NCI-H2029 treated with DMSO at 0.1 percent for 48 hours (cell line): ENCODE data around the gene C10orf67.

Experiments used
- DNase-seq: peaks from one replicate; lab custom pipeline; 2025; lab: John Stamatoyannopoulos, UW

C10orf67 gene

GRCh38 chr10:23196915-23197314, 147.7 kb downstream of the C10orf67 start:
- DNase-seq = no peak

GRCh38 chr10:23195846-23196600, 148.6 kb downstream of the C10orf67 start:
- no peak for DNase-seq

GRCh38 chr10:23194966-23195845, 149.4 kb downstream of the C10orf67 start:
- DNase-seq = no peak

GRCh38 chr10:23194471-23194965, 150.1 kb downstream of the C10orf67 start:
- no peak for DNase-seq

- no peak for DNase-seq
These were observed 151.0 kb downstream of the C10orf67 start for GRCh38 chr10:23193435-23194074.

- DNase-seq = no peak
These were observed 151.7 kb downstream of the C10orf67 start for GRCh38 chr10:23192712-23193434.

GRCh38 chr10:23191764-23192711, 152.6 kb downstream of the C10orf67 start, which contains the start of gene PTF1A:
Gene PTF1A (plus strand): TSS chr10:23192312. CDS start chr10:23192531, 219 bp downstream.
- no peak for DNase-seq

- no peak for DNase-seq
These were observed 153.5 kb downstream of the C10orf67 start for GRCh38 chr10:23190872-23191763.

- DNase-seq = no peak
These were observed 155.6 kb downstream of the C10orf67 start for GRCh38 chr10:23189024-23189423.

- no peak for DNase-seq
These were observed 157.4 kb downstream of the C10orf67 start for GRCh38 chr10:23187155-23187554.

- no peak for DNase-seq
These were observed 157.9 kb downstream of the C10orf67 start for GRCh38 chr10:23186697-23187096.

- no peak for DNase-seq
These were observed 158.4 kb downstream of the C10orf67 start for GRCh38 chr10:23186178-23186577.

- no peak for DNase-seq
These were observed 169.6 kb downstream of the C10orf67 start for GRCh38 chr10:23174977-23175512.

- no peak for DNase-seq
These were observed 170.3 kb downstream of the C10orf67 start for GRCh38 chr10:23174074-23174976.

GRCh38 chr10:23173214-23174073, 171.2 kb downstream of the C10orf67 start:
- no peak for DNase-seq

GRCh38 chr10:23172429-23173213, 172.0 kb downstream of the C10orf67 start:
- DNase-seq = no peak
